ENCODE results near the gene HSPA1B.
"Not testable (repeated sequence)": the region's sequence is repeated elsewhere in the genome, so short reads cannot be mapped to it uniquely, and the experiment has no call there.

HSPA1B gene

GRCh38 chr6:31799781-31800180 is 27.8 kb upstream of the HSPA1B start:
- DNase-seq, result no peak

DNA sequence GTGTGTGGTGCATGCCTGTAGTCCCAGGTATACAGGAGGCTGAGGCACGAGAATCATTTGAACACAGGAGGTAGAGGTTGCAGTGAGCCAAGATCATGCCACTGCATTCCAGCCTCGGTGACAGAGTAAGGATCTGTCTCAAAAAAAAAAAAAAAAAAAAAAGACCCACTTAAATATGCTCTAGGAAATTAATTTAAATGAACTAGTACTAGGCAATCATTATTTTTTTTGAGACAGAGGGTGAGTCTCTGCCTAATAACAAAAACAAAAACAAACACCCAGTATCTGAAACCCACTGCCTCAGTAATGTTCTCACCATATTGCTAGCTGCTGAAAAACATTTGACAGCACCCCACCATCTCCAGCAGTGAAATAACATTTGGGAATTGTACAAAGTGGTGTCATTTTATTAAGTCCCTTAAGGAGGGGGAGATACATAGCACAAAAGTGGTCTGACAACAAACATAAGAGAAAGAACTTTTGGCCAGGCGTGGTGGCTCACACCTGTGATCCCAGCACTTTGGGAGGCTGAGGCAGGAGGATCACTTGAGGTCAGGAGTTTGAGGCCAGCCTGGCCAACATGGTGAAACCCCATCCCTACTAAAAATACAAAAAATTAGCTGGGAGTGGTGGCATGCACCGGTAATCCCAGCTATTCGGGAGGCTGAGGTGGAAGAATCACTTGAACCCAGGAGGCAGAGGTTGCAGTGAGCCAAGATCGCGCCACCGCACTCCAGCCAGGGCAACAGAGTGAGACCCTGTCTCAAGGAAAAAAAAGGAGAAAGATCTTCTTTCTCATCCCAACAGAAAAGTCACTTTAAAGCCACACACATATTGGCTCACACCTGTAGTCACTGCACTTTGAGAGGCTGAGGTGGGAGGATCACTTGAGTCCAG is 26.3 kb upstream of the HSPA1B start:
- not testable (repeated sequence) for DNase-seq

- DNase-seq, result no peak
Observed at GRCh38 chr6:31805939-31806469, 21.5 kb upstream of the HSPA1B start.

DNA sequence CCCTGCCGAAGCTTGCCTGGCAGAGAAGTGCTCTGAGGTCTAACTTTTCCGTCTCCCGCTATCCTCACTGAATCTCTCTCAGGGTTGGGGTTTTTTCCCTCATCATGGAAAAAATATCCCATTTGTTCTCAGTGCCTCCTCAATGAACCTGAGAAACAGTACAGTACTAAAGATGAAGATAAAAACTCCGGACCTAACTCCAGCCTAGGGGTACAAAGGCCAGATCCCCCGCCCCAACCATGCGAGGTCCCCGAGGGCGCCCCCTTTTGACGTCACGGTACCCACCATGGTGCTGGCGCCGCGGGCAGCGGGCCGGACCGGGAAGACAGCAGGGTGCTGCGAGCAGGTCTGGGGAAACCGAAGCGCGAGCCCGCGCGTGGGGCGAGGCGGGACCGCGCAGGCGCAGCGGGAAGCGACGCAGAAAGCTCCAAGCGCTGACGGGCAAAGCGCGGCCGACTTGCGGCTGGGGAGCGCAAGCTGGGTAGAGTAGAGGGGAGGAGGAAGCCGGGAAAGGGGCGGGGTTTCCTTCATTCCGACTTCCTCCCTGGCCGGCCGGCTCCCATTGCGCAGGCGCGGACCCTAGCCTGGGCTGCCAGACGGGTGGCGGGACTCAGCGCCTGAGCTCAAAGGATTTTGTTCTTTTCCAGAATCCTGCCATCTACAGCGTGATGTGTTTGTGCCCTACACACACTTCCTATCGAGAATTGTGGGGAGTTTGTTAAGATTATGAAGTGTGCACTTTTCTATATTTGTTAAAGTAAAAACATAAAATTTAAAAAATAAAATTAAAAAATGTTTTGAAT is 20.9 kb upstream of the HSPA1B start, which contains the start of gene LSM2:
TSS of gene LSM2 (minus strand) at position 497 of the 803 bp plus-strand sequence. CDS start at position 288, 209 bp downstream.
- peak; percentile 67 for DNase-seq

GRCh38 chr6:31808599-31808998 is 18.9 kb upstream of the HSPA1B start:
- not testable (repeated sequence) for DNase-seq

DNA sequence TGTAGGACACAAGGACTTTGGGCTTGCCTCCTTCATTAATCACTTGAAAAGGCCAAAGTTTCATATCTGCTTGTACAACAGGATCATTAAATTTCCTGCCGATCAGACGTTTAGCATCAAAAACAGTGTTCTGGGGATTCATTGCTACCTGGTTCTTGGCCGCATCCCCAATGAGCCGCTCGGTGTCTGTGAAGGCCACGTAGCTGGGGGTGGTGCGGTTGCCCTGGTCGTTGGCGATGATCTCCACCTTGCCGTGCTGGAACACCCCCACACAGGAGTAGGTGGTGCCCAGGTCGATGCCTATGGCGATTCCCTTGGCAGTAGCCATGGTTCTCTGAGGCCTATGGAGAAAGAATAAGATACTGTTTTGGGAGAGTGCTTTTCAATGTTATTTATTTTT is 15.9 kb upstream of the HSPA1B start:
- DNase-seq, result no peak

- DNase-seq, result no peak
Observed at GRCh38 chr6:31813465-31813849, 14.1 kb upstream of the HSPA1B start.

DNA sequence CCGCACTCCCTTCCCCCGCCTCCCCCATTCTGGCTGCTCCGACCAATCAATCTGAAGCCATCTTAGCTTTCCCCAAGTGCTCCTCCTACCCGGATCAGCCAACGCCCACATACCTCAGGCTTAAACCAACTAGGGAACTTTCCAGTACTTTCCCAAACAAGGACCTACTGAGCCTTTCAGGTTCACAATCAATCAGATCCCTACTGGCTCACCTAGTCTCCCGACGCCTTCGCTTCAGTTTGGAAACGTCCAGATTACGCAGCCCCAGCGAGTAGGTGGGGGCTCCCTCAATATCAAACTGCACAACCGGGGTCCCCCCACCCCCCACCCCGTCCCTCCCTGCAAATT is 12.9 kb upstream of the HSPA1B start:
- DNase-seq, result peak; percentile 83

DNA sequence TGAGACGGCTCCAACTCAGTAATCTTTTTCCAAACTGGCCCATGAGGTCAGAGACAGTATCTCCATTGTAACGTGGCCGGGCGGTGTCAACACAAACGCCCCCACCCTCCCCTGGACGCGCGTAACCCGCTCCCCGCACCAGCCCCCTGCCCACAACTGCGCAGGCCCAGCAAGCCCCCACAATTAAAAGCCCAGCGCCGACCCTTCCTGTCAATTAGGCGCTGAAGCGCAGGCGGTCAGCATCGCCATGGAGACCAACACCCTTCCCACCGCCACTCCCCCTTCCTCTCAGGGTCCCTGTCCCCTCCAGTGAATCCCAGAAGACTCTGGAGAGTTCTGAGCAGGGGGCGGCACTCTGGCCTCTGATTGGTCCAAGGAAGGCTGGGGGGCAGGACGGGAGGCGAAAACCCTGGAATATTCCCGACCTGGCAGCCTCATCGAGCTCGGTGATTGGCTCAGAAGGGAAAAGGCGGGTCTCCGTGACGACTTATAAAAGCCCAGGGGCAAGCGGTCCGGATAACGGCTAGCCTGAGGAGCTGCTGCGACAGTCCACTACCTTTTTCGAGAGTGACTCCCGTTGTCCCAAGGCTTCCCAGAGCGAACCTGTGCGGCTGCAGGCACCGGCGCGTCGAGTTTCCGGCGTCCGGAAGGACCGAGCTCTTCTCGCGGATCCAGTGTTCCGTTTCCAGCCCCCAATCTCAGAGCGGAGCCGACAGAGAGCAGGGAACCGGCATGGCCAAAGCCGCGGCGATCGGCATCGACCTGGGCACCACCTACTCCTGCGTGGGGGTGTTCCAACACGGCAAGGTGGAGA is 12.3 kb upstream of the HSPA1B start, which contains the start of the genes HSPA1A and HSPA1L:
TSS of gene HSPA1A (plus strand) at position 519 of the 814 bp plus-strand sequence. CDS start at position 733, 214 bp downstream.
TSS of gene HSPA1L (minus strand) at position 259 of the 814 bp plus-strand sequence. CDS start 3,311 bp downstream, outside the sequence.
- DNase-seq, result peak; percentile 89

DNA sequence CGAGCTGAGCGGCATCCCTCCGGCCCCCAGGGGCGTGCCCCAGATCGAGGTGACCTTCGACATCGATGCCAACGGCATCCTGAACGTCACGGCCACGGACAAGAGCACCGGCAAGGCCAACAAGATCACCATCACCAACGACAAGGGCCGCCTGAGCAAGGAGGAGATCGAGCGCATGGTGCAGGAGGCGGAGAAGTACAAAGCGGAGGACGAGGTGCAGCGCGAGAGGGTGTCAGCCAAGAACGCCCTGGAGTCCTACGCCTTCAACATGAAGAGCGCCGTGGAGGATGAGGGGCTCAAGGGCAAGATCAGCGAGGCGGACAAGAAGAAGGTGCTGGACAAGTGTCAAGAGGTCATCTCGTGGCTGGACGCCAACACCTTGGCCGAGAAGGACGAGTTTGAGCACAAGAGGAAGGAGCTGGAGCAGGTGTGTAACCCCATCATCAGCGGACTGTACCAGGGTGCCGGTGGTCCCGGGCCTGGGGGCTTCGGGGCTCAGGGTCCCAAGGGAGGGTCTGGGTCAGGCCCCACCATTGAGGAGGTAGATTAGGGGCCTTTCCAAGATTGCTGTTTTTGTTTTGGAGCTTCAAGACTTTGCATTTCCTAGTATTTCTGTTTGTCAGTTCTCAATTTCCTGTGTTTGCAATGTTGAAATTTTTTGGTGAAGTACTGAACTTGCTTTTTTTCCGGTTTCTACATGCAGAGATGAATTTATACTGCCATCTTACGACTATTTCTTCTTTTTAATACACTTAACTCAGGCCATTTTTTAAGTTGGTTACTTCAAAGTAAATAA is 10.2 kb upstream of the HSPA1B start:
- not testable (repeated sequence) for DNase-seq

DNA sequence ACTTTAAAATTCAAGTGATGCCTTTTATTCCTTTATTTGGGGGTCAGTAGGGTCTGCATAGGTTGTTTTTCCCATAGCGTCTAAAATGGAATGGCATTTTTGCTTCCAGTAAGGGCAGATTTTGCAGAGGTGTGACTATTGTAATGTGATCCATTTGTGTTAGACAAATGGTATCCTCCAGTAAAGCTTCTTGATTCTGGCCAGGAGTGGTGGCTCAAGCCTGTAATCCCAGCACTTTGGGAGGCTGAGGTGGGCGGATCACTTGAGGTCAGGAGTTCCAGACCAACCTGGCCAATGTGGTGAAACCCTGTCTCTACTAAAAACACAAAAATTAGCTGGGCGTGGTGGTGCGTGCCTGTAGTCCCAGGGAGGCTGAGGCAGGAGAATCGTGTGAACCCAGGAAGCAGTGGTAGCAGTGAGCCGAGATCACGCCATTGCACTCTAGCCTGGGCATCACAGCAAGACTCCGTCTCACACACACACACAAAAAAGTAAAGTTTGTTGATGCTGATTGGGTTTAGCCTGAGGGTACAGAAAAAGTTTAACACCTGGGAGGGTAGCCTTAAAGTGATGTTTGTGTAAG is 9.5 kb upstream of the HSPA1B start:
- DNase-seq, result not testable (repeated sequence)

- DNase-seq, result no peak
Observed at GRCh38 chr6:31819871-31820299, 7.7 kb upstream of the HSPA1B start.

GRCh38 chr6:31820399-31820798 is 7.1 kb upstream of the HSPA1B start:
- not testable (repeated sequence) for DNase-seq

- peak; percentile 6 for DNase-seq
Observed at GRCh38 chr6:31821301-31822035, 6.1 kb upstream of the HSPA1B start.

- DNase-seq, result no peak
Observed at GRCh38 chr6:31822036-31822821, 5.3 kb upstream of the HSPA1B start.

DNA sequence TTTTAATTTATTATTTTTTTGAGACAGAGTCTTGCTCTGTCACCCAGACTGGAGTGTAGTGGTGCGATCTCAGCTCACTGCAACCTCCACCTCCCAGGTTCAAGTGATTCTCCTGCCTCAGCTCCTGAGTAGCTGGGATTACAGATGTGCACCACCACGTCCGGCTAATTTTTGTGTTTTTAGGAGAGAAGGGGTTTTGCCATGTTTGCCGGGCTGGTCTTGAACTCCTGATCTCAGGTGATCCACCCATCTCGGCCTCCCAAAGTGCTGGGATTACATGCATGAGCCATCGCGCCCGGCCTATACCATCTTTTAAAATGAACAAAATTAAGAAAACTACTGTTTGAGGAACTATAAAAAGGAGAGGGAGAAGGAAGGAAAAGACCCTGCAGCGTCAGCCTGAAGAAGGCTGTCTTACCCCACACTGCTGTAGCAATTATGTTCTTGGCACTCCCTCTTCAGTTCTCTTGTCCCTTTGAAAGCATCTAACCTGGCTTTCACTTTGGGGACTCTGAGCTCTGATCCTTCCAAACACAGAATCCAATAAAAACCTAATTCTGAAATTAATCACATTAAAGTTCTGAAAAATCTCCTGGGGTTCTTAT is 3.8 kb upstream of the HSPA1B start:
- not testable (repeated sequence) for DNase-seq

DNA sequence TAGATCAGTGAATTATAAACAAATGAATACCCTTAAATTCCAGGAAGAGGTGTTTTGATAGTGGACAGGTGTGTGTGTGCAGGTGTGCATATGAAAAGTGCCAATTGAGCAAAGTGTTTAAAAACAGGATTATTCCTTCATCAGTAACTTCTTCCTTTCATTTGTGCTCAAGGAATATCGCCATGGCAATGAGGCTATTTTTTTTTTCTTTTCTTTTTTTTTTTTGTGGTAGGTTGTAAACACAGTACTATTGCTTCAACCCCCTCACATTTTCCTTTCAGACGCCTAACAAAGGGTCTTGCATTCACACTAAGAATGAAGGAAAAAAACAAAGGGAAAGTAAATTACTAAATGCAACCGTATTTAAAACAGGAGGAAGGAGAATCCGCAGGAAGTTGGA is 2.0 kb upstream of the HSPA1B start:
- no peak for DNase-seq

GRCh38 chr6:31826793-31827285 is 699 bp upstream of the HSPA1B start:
- no peak for DNase-seq

Data from NCI-H1417 treated with DMSO at 0.1 percent for 48 hours (cell line).